ENCODE results near the gene GTF2E1.

Gene GTF2E1

GRCh38 chr3:120763601-120764000 lies 21.1 kb downstream of the GTF2E1 start:
- no peak for DNase-seq
- no peaks in the 10 kb centered on the region for H3K27me3 ChIP-seq (ENCODE audit: insufficient read depth, low read depth, severe bottlenecking)
- TF ChIP-seq CTCF (IDR thresholded peaks at IDR 0.05; ENCODE audit: low read depth, low read length) = no peak
- H3K27ac ChIP-seq = no peak overlapping the region
- peaks cover 1% of the 10 kb centered on the region for H3K9me3 ChIP-seq (ENCODE audit: severe bottlenecking)
- H3K4me3 ChIP-seq (ENCODE audit: low read depth, low read length) = no peak overlapping the region
- H3K36me3 ChIP-seq = no peaks in the 10 kb centered on the region

GRCh38 chr3:120764206-120764605 lies 21.7 kb downstream of the GTF2E1 start:
- DNase-seq = no peak
- Histone ChIP-seq H3K4me3 (ENCODE audit: low read depth, low read length) (no peak overlapping the region), H3K9me3 (ENCODE audit: severe bottlenecking) (no peaks in the 10 kb centered on the region), H3K27me3 (ENCODE audit: insufficient read depth, low read depth, severe bottlenecking) (no peaks in the 10 kb centered on the region), H3K27ac (no peak overlapping the region), H3K36me3 (no peaks in the 10 kb centered on the region)
- no peak for TF ChIP-seq CTCF (IDR thresholded peaks at IDR 0.05; ENCODE audit: low read depth, low read length)

GRCh38 chr3:120765830-120766493 lies 23.4 kb downstream of the GTF2E1 start:
- Histone ChIP-seq H3K27ac (no peak overlapping the region), H3K9me3 (ENCODE audit: severe bottlenecking) (no peaks in the 10 kb centered on the region), H3K36me3 (peaks cover 3% of the 10 kb centered on the region), H3K4me3 (ENCODE audit: low read depth, low read length) (no peak overlapping the region), H3K27me3 (ENCODE audit: insufficient read depth, low read depth, severe bottlenecking) (no peaks in the 10 kb centered on the region)
- DNase-seq = no peak
- no peak for TF ChIP-seq CTCF (IDR thresholded peaks at IDR 0.05; ENCODE audit: low read depth, low read length)

- no peak for DNase-seq
- H3K36me3 ChIP-seq = peaks cover 10% of the 10 kb centered on the region
- no peak overlapping the region for H3K27ac ChIP-seq
- H3K27me3 ChIP-seq (ENCODE audit: insufficient read depth, low read depth, severe bottlenecking) = no peaks in the 10 kb centered on the region
- TF ChIP-seq CTCF (IDR thresholded peaks at IDR 0.05; ENCODE audit: low read depth, low read length) = no peak
- no peaks in the 10 kb centered on the region for H3K9me3 ChIP-seq (ENCODE audit: severe bottlenecking)
- H3K4me3 ChIP-seq (ENCODE audit: low read depth, low read length) = no peak overlapping the region
These were observed 24.0 kb downstream of the GTF2E1 start for GRCh38 chr3:120766576-120766975.

- H3K36me3 ChIP-seq = peaks cover 12% of the 10 kb centered on the region
- no peak for DNase-seq
- TF ChIP-seq CTCF (IDR thresholded peaks at IDR 0.05; ENCODE audit: low read depth, low read length) = no peak
- H3K4me3 ChIP-seq (ENCODE audit: low read depth, low read length) = no peak overlapping the region
- no peak overlapping the region for H3K27ac ChIP-seq
- no peaks in the 10 kb centered on the region for H3K9me3 ChIP-seq (ENCODE audit: severe bottlenecking)
- no peaks in the 10 kb centered on the region for H3K27me3 ChIP-seq (ENCODE audit: insufficient read depth, low read depth, severe bottlenecking)
These were observed 24.6 kb downstream of the GTF2E1 start for GRCh38 chr3:120767106-120767505.

- DNase-seq = no peak
- Histone ChIP-seq H3K4me3 (ENCODE audit: low read depth, low read length) (no peak overlapping the region), H3K27me3 (ENCODE audit: insufficient read depth, low read depth, severe bottlenecking) (no peaks in the 10 kb centered on the region), H3K27ac (no peak overlapping the region), H3K36me3 (peaks cover 15% of the 10 kb centered on the region), H3K9me3 (ENCODE audit: severe bottlenecking) (no peaks in the 10 kb centered on the region)
- no peak for TF ChIP-seq CTCF (IDR thresholded peaks at IDR 0.05; ENCODE audit: low read depth, low read length)
These were observed 26.9 kb downstream of the GTF2E1 start for GRCh38 chr3:120769436-120769835.
